Measurements from ENCODE around the gene SH2D2A.

SH2D2A gene

GRCh38 chr1:156802421-156802935 lies 14.2 kb downstream of the SH2D2A start:
- no peak for DNase-seq

- peak; percentile 16 for DNase-seq
Observed at GRCh38 chr1:156801409-156802121, 15.1 kb downstream of the SH2D2A start.

- DNase-seq: peak; percentile 78
Observed at GRCh38 chr1:156797212-156797871, 19.3 kb downstream of the SH2D2A start.

- no peak for DNase-seq
Observed at GRCh38 chr1:156796340-156797097, 20.1 kb downstream of the SH2D2A start.

GRCh38 chr1:156795787-156796186 lies 20.9 kb downstream of the SH2D2A start:
- no peak for DNase-seq

- DNase-seq: no peak
Observed at GRCh38 chr1:156795374-156795733, 21.3 kb downstream of the SH2D2A start.

- DNase-seq: no peak
Observed at GRCh38 chr1:156794506-156795373, 21.9 kb downstream of the SH2D2A start.

- DNase-seq: no peak
Observed at GRCh38 chr1:156789621-156790318, 26.9 kb downstream of the SH2D2A start.

- no peak for DNase-seq
Observed at GRCh38 chr1:156788136-156788535, 28.5 kb downstream of the SH2D2A start.

- no peak for DNase-seq
Observed at GRCh38 chr1:156786640-156787039, 30.0 kb downstream of the SH2D2A start.

- no peak for DNase-seq
Observed at GRCh38 chr1:156785458-156785857, 31.2 kb downstream of the SH2D2A start.

GRCh38 chr1:156781585-156782186 lies 35.0 kb downstream of the SH2D2A start:
- DNase-seq: no peak

GRCh38 chr1:156777573-156777972 lies 39.1 kb downstream of the SH2D2A start:
- DNase-seq: no peak

GRCh38 chr1:156776942-156777341 lies 39.7 kb downstream of the SH2D2A start:
- DNase-seq: no peak

- no peak for DNase-seq
Observed at GRCh38 chr1:156775799-156776198, 40.8 kb downstream of the SH2D2A start.

- DNase-seq: peak; percentile 29
Observed at GRCh38 chr1:156773607-156774006, 43.0 kb downstream of the SH2D2A start.

GRCh38 chr1:156772728-156773497 lies 43.7 kb downstream of the SH2D2A start:
- DNase-seq: no peak

GRCh38 chr1:156772222-156772621 lies 44.4 kb downstream of the SH2D2A start:
- DNase-seq: no peak

- DNase-seq: no peak
Observed at GRCh38 chr1:156768610-156769295, 47.9 kb downstream of the SH2D2A start.
